Dermis microvascular lymphatic vessel endothelial cell (primary cell): ENCODE measurements around the gene SOX2. TPM values are rescaled to one million over a fixed set of nuclear protein-coding genes. Genes with fewer than 3 reads are reported as not detected.

ENCODE experiments used
- DNase-seq, 2 donors: peaks; one replicate each; pipeline versions ENCODE4 v3.0.0 to v3.0.0-alpha.2; 2010; ENCODE audit warnings: low read depth in 2 of 2
- total RNA-seq: library from RNA; depleted of rRNA; stranded (reverse); fragments of >200 nt; gene quantifications from 2 replicates; pipeline ENCODE4 v1.2.1, GENCODE V29; 2014

Gene SOX2
- total RNA-seq, 1 donor from 2014 or later, result not detected

- no peak for DNase-seq
Measured at GRCh38 chr3:181722766-181723425, 11.2 kb downstream of the SOX2 start.

- no peak for DNase-seq
Measured at GRCh38 chr3:181723625-181724191, 12.0 kb downstream of the SOX2 start.

GRCh38 chr3:181724192-181724965 is 12.7 kb downstream of the SOX2 start:
- no peak for DNase-seq

GRCh38 chr3:181725131-181725731 is 13.5 kb downstream of the SOX2 start:
- no peak for DNase-seq

- no peak for DNase-seq
Measured at GRCh38 chr3:181725830-181726229, 14.1 kb downstream of the SOX2 start.

GRCh38 chr3:181726351-181727330 is 14.9 kb downstream of the SOX2 start:
- DNase-seq, result no peak

- DNase-seq, result no peak
Measured at GRCh38 chr3:181727341-181728032, 15.8 kb downstream of the SOX2 start.

- no peak for DNase-seq
Measured at GRCh38 chr3:181728470-181729340, 17.0 kb downstream of the SOX2 start.

GRCh38 chr3:181729341-181729869 is 17.7 kb downstream of the SOX2 start:
- no peak for DNase-seq

GRCh38 chr3:181730316-181730715 is 18.6 kb downstream of the SOX2 start:
- no peak for DNase-seq

GRCh38 chr3:181730934-181731333 is 19.2 kb downstream of the SOX2 start:
- no peak for DNase-seq

GRCh38 chr3:181735911-181736310 is 24.2 kb downstream of the SOX2 start:
- no peak for DNase-seq

- no peak for DNase-seq
Measured at GRCh38 chr3:181738551-181738950, 26.8 kb downstream of the SOX2 start.

GRCh38 chr3:181739628-181740027 is 27.9 kb downstream of the SOX2 start:
- DNase-seq, result no peak

GRCh38 chr3:181741417-181741816 is 29.7 kb downstream of the SOX2 start:
- DNase-seq, result no peak

GRCh38 chr3:181752202-181752671 is 40.5 kb downstream of the SOX2 start:
- DNase-seq, result no peak

GRCh38 chr3:181753391-181753790 is 41.7 kb downstream of the SOX2 start:
- no peak for DNase-seq

- no peak for DNase-seq
Measured at GRCh38 chr3:181755959-181756358, 44.2 kb downstream of the SOX2 start.

GRCh38 chr3:181756645-181757297 is 45.0 kb downstream of the SOX2 start:
- no peak for DNase-seq
